KMS-11 (cell line): Measurements from ENCODE around the gene MGAT4B.

Experiments used
- H2AFZ ChIP-seq: fragments of 200-600 bp; sonication (generic); 2 replicates; pipeline ENCODE4 v1.6.1; 2016; ENCODE audit warnings: antibody characterized with exemption, mixed run types, low read depth
- H3K27ac ChIP-seq: fragments of 200-600 bp; sonication (generic); 2 replicates; pipeline ENCODE4 v1.6.1; 2016; ENCODE audit warnings: mild to moderate bottlenecking, mixed run types
- H3K27me3 ChIP-seq: fragments of 200-600 bp; sonication (generic); 2 replicates; pipeline ENCODE4 v1.6.1; 2017; ENCODE audit warnings: mild to moderate bottlenecking, low read depth, mixed run types, moderate library complexity; ENCODE audit not compliant: insufficient read depth
- H3K36me3 ChIP-seq: fragments of 200-600 bp; sonication (generic); 2 replicates; pipeline ENCODE4 v1.6.1; 2017; ENCODE audit warnings: mild to moderate bottlenecking, mixed run types; ENCODE audit not compliant: insufficient read depth
- H3K4me1 ChIP-seq: fragments of 200-600 bp; sonication (generic); 2 replicates; pipeline ENCODE4 v1.6.1; 2016; ENCODE audit warnings: mild to moderate bottlenecking, low read depth, mixed run types; ENCODE audit not compliant: poor library complexity, severe bottlenecking
- H3K4me2 ChIP-seq: fragments of 200-600 bp; sonication (generic); 2 replicates; pipeline ENCODE4 v1.7.0; 2016; ENCODE audit warnings: mild to moderate bottlenecking, mixed run types
- H3K4me3 ChIP-seq: fragments of 200-600 bp; sonication (generic); IDR thresholded peaks from 2 replicates; pipeline ENCODE4 v1.6.1; 2017; ENCODE audit warnings: low read depth, low read length, mixed read lengths; ENCODE audit not compliant: insufficient read depth
- H3K79me2 ChIP-seq: fragments of 200-600 bp; sonication (generic); 2 replicates; pipeline ENCODE4 v1.6.1; 2016; ENCODE audit warnings: low read depth, mixed run types; ENCODE audit not compliant: insufficient read depth
- H3K9ac ChIP-seq: fragments of 200-600 bp; sonication (generic); 2 replicates; pipeline ENCODE4 v1.6.1; 2016; ENCODE audit warnings: mild to moderate bottlenecking, mixed run types
- H4K20me1 ChIP-seq: fragments of 200-600 bp; sonication (generic); 2 replicates; pipeline ENCODE4 v1.6.1; 2016; ENCODE audit warnings: mild to moderate bottlenecking, mixed run types; ENCODE audit not compliant: insufficient read depth
- TF ChIP-seq, protein P1 (sequence below): fragments of 200-600 bp; sonication (generic); conservative IDR thresholded peaks from 2 replicates; pipeline ENCODE4 v1.6.1; 2017; ENCODE audit warnings: low read depth, mild to moderate bottlenecking, antibody characterized with exemption, low read length, moderate library complexity, mixed read lengths

MGAT4B gene

DNA sequence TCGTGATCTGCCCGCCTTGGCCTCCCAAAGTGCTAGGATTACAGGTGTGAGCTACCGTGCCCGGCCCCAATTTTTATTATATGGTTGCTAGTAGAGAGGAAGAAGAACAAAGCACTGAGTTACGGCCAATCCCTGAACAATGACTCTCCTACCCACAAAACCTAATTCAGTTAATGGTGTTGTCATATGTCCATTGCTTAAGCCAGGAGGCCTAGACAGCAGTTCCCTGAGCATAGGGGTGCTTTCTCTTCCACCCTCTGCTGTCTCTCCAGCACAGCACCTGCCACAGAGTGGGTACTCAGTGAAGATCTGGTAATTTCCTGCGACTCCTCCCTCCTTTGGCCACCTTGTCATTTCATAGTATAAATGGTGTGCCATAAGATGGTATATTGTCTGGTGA is 34.3 kb downstream of the MGAT4B start:
- Histone ChIP-seq H3K36me3 (no peaks in the 10 kb centered on the region), H3K4me2 (no peak overlapping the region), H4K20me1 (no peaks in the 10 kb centered on the region), H2AFZ (no peak overlapping the region), H3K4me3 (no peak overlapping the region), H3K9ac (no peak overlapping the region), H3K4me1 (no peaks in the 10 kb centered on the region), H3K27ac (no peak overlapping the region), H3K79me2 (no peaks in the 10 kb centered on the region), H3K27me3 (no peaks in the 10 kb centered on the region)
- TF ChIP-seq, protein P1, sequence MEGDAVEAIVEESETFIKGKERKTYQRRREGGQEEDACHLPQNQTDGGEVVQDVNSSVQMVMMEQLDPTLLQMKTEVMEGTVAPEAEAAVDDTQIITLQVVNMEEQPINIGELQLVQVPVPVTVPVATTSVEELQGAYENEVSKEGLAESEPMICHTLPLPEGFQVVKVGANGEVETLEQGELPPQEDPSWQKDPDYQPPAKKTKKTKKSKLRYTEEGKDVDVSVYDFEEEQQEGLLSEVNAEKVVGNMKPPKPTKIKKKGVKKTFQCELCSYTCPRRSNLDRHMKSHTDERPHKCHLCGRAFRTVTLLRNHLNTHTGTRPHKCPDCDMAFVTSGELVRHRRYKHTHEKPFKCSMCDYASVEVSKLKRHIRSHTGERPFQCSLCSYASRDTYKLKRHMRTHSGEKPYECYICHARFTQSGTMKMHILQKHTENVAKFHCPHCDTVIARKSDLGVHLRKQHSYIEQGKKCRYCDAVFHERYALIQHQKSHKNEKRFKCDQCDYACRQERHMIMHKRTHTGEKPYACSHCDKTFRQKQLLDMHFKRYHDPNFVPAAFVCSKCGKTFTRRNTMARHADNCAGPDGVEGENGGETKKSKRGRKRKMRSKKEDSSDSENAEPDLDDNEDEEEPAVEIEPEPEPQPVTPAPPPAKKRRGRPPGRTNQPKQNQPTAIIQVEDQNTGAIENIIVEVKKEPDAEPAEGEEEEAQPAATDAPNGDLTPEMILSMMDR = no peak

DNA sequence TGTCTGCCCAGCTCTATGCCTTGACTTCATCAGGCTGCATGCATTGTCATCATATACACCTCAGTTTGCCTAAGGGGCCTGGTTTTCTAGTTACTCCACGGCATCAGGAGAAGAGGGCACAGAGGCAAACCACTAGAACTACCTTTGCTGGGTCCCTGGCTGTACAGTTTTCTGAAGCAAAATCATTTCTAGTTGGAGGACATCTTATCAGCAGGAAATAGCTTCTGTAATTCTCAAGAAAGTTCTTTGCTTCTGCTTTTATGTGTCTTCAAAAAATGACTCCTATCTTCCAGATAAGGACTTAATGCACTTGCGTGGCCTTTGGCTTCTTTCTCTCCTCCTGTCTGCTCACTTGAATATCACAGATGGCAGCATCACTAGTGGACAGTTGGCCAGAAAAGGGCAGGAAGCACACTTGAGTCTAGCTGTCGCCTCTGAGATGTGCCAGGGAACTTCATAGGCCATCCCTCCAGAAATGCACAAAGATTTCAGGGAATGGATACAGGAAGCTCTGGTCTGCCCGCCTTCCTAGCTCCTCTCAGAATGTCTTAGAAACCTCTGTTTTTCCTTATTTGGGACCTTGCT is 35.3 kb downstream of the MGAT4B start:
- Histone ChIP-seq H3K9ac (no peak overlapping the region), H2AFZ (no peak overlapping the region), H3K4me2 (no peak overlapping the region), H3K4me1 (no peaks in the 10 kb centered on the region), H3K79me2 (no peaks in the 10 kb centered on the region), H3K36me3 (no peaks in the 10 kb centered on the region), H3K27me3 (no peaks in the 10 kb centered on the region), H3K27ac (no peak overlapping the region), H4K20me1 (no peaks in the 10 kb centered on the region), H3K4me3 (no peak overlapping the region)
- TF ChIP-seq, protein P1 = no peak

DNA sequence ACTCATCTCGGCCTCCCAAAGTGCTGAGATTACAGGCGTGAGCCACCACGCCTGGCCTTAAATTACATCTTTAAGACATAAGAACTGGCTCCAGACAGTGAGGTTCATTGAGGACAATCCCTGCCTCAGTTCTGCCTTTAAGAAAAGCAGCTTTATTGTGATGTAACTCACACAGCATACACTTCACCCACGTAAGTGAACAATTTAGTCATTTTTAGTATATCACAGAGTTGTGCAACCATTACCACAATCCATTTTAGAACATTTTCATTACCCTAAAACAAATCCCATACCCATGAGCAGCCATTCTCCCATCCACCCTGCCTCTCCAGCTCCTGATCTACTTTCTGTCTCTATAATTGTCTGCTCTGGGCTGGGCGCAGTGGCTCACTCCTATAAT is 36.9 kb downstream of the MGAT4B start:
- no peaks in the 10 kb centered on the region for H3K4me1 ChIP-seq
- no peaks in the 10 kb centered on the region for H3K36me3 ChIP-seq
- H3K79me2 ChIP-seq = no peaks in the 10 kb centered on the region
- H3K4me3 ChIP-seq = no peak overlapping the region
- H3K27ac ChIP-seq = no peak overlapping the region
- TF ChIP-seq, protein P1 = no peak
- H2AFZ ChIP-seq = no peak overlapping the region
- no peaks in the 10 kb centered on the region for H4K20me1 ChIP-seq
- no peaks in the 10 kb centered on the region for H3K27me3 ChIP-seq
- no peak overlapping the region for H3K4me2 ChIP-seq
- H3K9ac ChIP-seq = no peak overlapping the region

DNA sequence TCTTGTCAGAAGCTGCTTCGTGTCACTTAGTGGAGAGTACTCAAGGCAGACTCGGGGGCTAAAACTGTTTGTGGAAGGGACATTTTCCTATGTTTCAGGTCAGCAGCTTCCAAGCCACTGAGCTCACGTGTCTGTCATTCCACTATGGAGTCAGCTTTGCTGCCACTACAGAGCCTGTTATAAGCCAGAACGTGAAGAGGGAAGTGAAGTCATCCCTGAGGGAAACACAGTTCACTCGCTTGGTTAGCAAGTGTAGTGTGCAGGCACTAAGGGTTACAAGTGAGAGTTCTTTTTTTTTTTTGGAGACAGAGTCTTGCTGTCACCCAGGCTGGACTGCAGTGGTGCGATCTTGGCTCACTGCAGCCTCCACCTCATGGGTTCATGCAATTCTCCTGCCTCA is 37.4 kb downstream of the MGAT4B start:
- Histone ChIP-seq H3K79me2 (no peaks in the 10 kb centered on the region), H3K4me3 (no peak overlapping the region), H3K36me3 (no peaks in the 10 kb centered on the region), H3K9ac (no peak overlapping the region), H4K20me1 (no peaks in the 10 kb centered on the region), H3K4me1 (no peaks in the 10 kb centered on the region), H3K27me3 (no peaks in the 10 kb centered on the region), H3K27ac (no peak overlapping the region), H2AFZ (no peak overlapping the region), H3K4me2 (no peak overlapping the region)
- TF ChIP-seq, protein P1 = no peak
